MM.1S (cell line): ENCODE measurements around the gene ISX.

Experiments
- DNase-seq: peaks from one replicate; pipeline ENCODE4 v3.0.0-alpha.2; 2015
- H2AFZ ChIP-seq: fragments of 300-600 bp; sonication (generic); 2 replicates; pipeline ENCODE4 v1.6.0; 2016; ENCODE audit warnings: antibody characterized with exemption, low read length
- H3F3A ChIP-seq: fragments of 300-600 bp; sonication (generic); 2 replicates; pipeline ENCODE4 v1.6.1; 2016; ENCODE audit warnings: mild to moderate bottlenecking, antibody characterized with exemption, low read length, moderate library complexity, mixed read lengths; ENCODE audit not compliant: insufficient read depth
- H3K27ac ChIP-seq: fragments of 300-600 bp; sonication (generic); 2 replicates; pipeline ENCODE4 v1.5.1; 2016; ENCODE audit warnings: mild to moderate bottlenecking, low read length
- H3K27me3 ChIP-seq: fragments of 300-600 bp; sonication (generic); replicated peaks from 2 replicates; pipeline ENCODE4 v1.6.0; 2016; ENCODE audit warnings: low read length; ENCODE audit not compliant: insufficient read depth
- H3K36me3 ChIP-seq: fragments of 300-600 bp; sonication (generic); replicated peaks from 2 replicates; pipeline ENCODE4 v1.6.1; 2016; ENCODE audit warnings: mild to moderate bottlenecking, low read length, mixed read lengths; ENCODE audit not compliant: insufficient read depth
- H3K4me1 ChIP-seq: fragments of 300-600 bp; sonication (generic); 2 replicates; pipeline ENCODE4 v1.6.1; 2016; ENCODE audit warnings: low read length, mixed read lengths
- H3K4me2 ChIP-seq: fragments of 300-600 bp; sonication (generic); 2 replicates; pipeline ENCODE4 v1.6.0; 2016; ENCODE audit warnings: low read depth, low read length
- H3K4me3 ChIP-seq: fragments of 300-600 bp; sonication (generic); 2 replicates; pipeline ENCODE4 v1.5.1; 2016; ENCODE audit warnings: low read length, mixed read lengths
- H3K79me2 ChIP-seq: fragments of 300-600 bp; sonication (generic); 2 replicates; pipeline ENCODE4 v1.6.1; 2016; ENCODE audit warnings: mixed run types, low read length, mixed read lengths
- H3K9ac ChIP-seq: fragments of 300-600 bp; sonication (generic); 2 replicates; pipeline ENCODE4 v1.6.1; 2016; ENCODE audit warnings: low read length, mixed read lengths
- H3K9me2 ChIP-seq: fragments of 300-600 bp; sonication (generic); replicated peaks from 2 replicates; pipeline ENCODE4 v1.6.1; 2016; ENCODE audit warnings: mild to moderate bottlenecking, low read length, mixed read lengths; ENCODE audit not compliant: insufficient read depth
- H3K9me3 ChIP-seq: fragments of 300-600 bp; sonication (generic); replicated peaks from 2 replicates; pipeline ENCODE4 v1.6.1; 2016; ENCODE audit warnings: mild to moderate bottlenecking, low read length, mixed read lengths; ENCODE audit not compliant: insufficient read depth
- H4K20me1 ChIP-seq: fragments of 300-600 bp; sonication (generic); 2 replicates; pipeline ENCODE4 v1.6.1; 2016; ENCODE audit warnings: mild to moderate bottlenecking, low read length, moderate library complexity, mixed read lengths; ENCODE audit not compliant: insufficient read depth
- EZH2 ChIP-seq: fragments of 300-600 bp; sonication (generic); optimal IDR thresholded peaks from 2 replicates; pipeline ENCODE3; 2017; ENCODE audit warnings: low read depth, mild to moderate bottlenecking, antibody characterized with exemption, low read length, mixed read lengths
- EZH2phosphoT487 ChIP-seq: fragments of 300-600 bp; sonication (generic); IDR thresholded peaks from 2 replicates; pipeline ENCODE4 v1.6.1; 2018; ENCODE audit warnings: antibody characterized with exemption, low read length
- TF ChIP-seq, protein P1 (sequence below): fragments of 300-600 bp; sonication (generic); IDR thresholded peaks from 2 replicates; pipeline ENCODE4 v1.5.1; 2016; ENCODE audit warnings: antibody characterized with exemption, low read length, mixed read lengths

ISX gene

DNA sequence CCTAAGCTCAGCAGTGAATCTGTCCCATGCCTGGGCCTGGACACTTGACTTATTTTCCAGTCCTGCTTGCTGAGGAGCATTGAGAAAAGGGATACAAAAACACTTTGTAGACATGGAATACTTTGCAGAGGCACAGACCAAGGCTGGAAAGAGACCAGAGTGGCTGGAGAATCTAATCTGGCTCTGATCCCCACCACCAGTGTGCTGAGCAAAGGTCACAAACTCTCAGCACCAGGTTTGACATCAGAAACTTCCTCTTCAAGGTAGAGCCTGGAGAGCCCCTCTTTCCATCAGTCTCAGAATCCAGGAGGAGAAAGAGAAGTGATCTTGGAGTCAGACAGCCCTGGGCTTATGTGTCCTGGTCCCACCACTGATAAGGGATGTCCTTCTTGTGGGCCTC, 53.5 kb downstream of the ISX start:
- Histone ChIP-seq H3K27me3 (no peaks in the 10 kb centered on the region), H3K9me3 (no peaks in the 10 kb centered on the region), H3K9me2 (no peaks in the 10 kb centered on the region), H3K27ac (no peak overlapping the region), H2AFZ (no peak overlapping the region), H3K36me3 (no peaks in the 10 kb centered on the region), H3K9ac (no peak overlapping the region), H3K79me2 (no peaks in the 10 kb centered on the region), H3K4me3 (no peak overlapping the region), H3F3A (0 out of 2 replicates have a peak, but pooled peaks cover 2% of the 10 kb centered on the region), H3K4me2 (no peak overlapping the region), H4K20me1 (no peaks in the 10 kb centered on the region), H3K4me1 (peaks cover 16% of the 10 kb centered on the region)
- DNase-seq: no peak
- TF ChIP-seq, protein P1, sequence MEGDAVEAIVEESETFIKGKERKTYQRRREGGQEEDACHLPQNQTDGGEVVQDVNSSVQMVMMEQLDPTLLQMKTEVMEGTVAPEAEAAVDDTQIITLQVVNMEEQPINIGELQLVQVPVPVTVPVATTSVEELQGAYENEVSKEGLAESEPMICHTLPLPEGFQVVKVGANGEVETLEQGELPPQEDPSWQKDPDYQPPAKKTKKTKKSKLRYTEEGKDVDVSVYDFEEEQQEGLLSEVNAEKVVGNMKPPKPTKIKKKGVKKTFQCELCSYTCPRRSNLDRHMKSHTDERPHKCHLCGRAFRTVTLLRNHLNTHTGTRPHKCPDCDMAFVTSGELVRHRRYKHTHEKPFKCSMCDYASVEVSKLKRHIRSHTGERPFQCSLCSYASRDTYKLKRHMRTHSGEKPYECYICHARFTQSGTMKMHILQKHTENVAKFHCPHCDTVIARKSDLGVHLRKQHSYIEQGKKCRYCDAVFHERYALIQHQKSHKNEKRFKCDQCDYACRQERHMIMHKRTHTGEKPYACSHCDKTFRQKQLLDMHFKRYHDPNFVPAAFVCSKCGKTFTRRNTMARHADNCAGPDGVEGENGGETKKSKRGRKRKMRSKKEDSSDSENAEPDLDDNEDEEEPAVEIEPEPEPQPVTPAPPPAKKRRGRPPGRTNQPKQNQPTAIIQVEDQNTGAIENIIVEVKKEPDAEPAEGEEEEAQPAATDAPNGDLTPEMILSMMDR: no peak
- TF ChIP-seq EZH2 (no peak), EZH2phosphoT487 (no peak)

DNA sequence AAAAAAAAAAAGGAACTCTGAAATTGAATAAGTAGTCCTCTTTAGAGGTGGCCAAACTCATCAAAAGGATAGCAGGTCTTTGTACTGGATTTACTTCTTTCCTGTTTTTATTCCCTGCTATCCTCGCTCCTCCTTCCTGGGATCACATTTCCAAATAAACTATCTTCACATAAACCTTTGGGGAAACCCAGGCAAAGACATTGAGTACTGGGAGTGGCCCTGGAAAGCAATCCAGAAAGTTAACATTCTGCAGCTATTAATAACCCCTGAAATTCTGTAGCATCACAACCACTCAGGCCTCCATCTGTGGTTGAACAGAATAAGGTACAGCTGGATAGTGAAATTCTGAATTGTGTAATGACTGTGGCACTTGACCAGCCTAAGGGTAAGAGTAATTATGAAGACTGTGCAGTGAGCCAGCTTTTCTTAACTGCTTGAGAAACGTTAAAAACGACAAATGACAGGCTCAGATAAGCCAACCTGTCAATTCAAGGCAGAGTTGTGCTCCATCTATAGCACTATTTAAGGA, 58.8 kb downstream of the ISX start:
- no peak overlapping the region for H3K4me3 ChIP-seq
- no peak overlapping the region for H2AFZ ChIP-seq
- H3K9me3 ChIP-seq: no peaks in the 10 kb centered on the region
- no peaks in the 10 kb centered on the region for H3K36me3 ChIP-seq
- H3K9ac ChIP-seq: no peak overlapping the region
- peaks cover 58% of the 10 kb centered on the region for H3K4me1 ChIP-seq
- H3K27ac ChIP-seq: peak overlapping the region; percentile 33; the same call in 1 of the 2 replicates
- no peaks in the 10 kb centered on the region for H3K27me3 ChIP-seq
- H3K79me2 ChIP-seq: no peaks in the 10 kb centered on the region
- H3F3A ChIP-seq: peaks cover 29% of the 10 kb centered on the region
- peak overlapping the region; percentile 4; the same call in 1 of the 2 replicates for H3K4me2 ChIP-seq
- TF ChIP-seq EZH2phosphoT487 (no peak), EZH2 (no peak)
- TF ChIP-seq, protein P1: no peak
- DNase-seq: no peak
- H4K20me1 ChIP-seq: no peaks in the 10 kb centered on the region
- H3K9me2 ChIP-seq: no peaks in the 10 kb centered on the region

DNA sequence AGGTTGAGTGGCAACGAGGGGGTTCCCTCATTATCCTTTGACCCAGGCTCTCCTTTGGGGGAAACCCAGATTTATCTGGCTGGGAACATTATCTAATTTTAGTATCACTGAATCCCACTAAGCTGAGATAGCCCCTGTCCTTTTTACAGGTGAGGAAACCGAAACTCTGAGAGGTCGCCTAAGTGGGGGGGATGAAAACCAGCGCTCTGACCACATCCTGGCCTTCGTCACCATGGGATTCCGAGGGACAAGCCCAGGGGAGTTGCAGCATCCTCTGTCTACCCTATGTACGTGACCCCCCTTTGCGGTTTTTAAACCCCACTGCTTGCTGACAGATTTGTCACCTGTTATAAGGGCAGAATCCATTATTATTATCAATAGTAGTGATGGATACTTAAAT, 61.0 kb downstream of the ISX start:
- peaks cover 33% of the 10 kb centered on the region for H3F3A ChIP-seq
- TF ChIP-seq EZH2: no peak
- TF ChIP-seq, protein P1: no peak
- no peak for TF ChIP-seq EZH2phosphoT487
- no peaks in the 10 kb centered on the region for H4K20me1 ChIP-seq
- H3K36me3 ChIP-seq: no peaks in the 10 kb centered on the region
- no peaks in the 10 kb centered on the region for H3K9me2 ChIP-seq
- no peak overlapping the region for H3K9ac ChIP-seq
- no peak overlapping the region for H3K4me3 ChIP-seq
- H3K79me2 ChIP-seq: no peaks in the 10 kb centered on the region
- H3K4me1 ChIP-seq: peaks cover 66% of the 10 kb centered on the region
- H2AFZ ChIP-seq: no peak overlapping the region
- peak overlapping the region; percentile 77; the same call in 1 of the 2 replicates for H3K27ac ChIP-seq
- H3K4me2 ChIP-seq: peak overlapping the region; percentile 35; the same call in 1 of the 2 replicates
- no peaks in the 10 kb centered on the region for H3K9me3 ChIP-seq
- H3K27me3 ChIP-seq: no peaks in the 10 kb centered on the region
- DNase-seq: peak; percentile 67
